NCI-H82 treated with DMSO at 0.1 percent for 48 hours (cell line): ENCODE data around the gene JOSD2.

Experiments used
- DNase-seq: peaks from one replicate; lab custom pipeline; 2025; ENCODE audit not compliant: unreplicated experiment; lab: John Stamatoyannopoulos, UW

JOSD2 gene

GRCh38 chr19:50496189-50497021, 14.6 kb downstream of the JOSD2 start:
- DNase-seq, result no peak

- no peak for DNase-seq
These were observed 15.9 kb downstream of the JOSD2 start for GRCh38 chr19:50495020-50495531.

GRCh38 chr19:50494186-50495019, 16.6 kb downstream of the JOSD2 start:
- DNase-seq, result no peak

GRCh38 chr19:50493171-50493570, 17.8 kb downstream of the JOSD2 start:
- DNase-seq, result no peak

GRCh38 chr19:50492303-50493052, 18.5 kb downstream of the JOSD2 start:
- DNase-seq, result no peak

GRCh38 chr19:50490991-50491472, 20.0 kb downstream of the JOSD2 start:
- DNase-seq, result no peak

- no peak for DNase-seq
These were observed 20.6 kb downstream of the JOSD2 start for GRCh38 chr19:50490411-50490811.

GRCh38 chr19:50489461-50490011, 21.5 kb downstream of the JOSD2 start:
- DNase-seq, result no peak

GRCh38 chr19:50488389-50489194, 22.4 kb downstream of the JOSD2 start:
- no peak for DNase-seq

GRCh38 chr19:50486823-50487515, 24.0 kb downstream of the JOSD2 start:
- DNase-seq, result no peak

GRCh38 chr19:50485284-50485955, 25.6 kb downstream of the JOSD2 start:
- no peak for DNase-seq

- DNase-seq, result no peak
These were observed 28.1 kb downstream of the JOSD2 start for GRCh38 chr19:50482916-50483315.

- no peak for DNase-seq
These were observed 28.6 kb downstream of the JOSD2 start for GRCh38 chr19:50482271-50482855.

GRCh38 chr19:50481351-50482149, 29.4 kb downstream of the JOSD2 start:
- no peak for DNase-seq

- DNase-seq, result no peak
These were observed 30.5 kb downstream of the JOSD2 start for GRCh38 chr19:50480281-50481111.

- no peak for DNase-seq
These were observed 31.2 kb downstream of the JOSD2 start for GRCh38 chr19:50479761-50480251.
